H1 (cell line): Measurements from ENCODE around the gene OTOS. TPM values are rescaled to one million over a fixed set of nuclear protein-coding genes. Genes with fewer than 3 reads are reported as not detected.

ENCODE experiments used
- CTCF ChIA-PET: fragments of 300-600 bp; sonication (Branson Sonifier 250); formaldehyde crosslinking; loops from one replicate; lab custom pipeline; 2021; ENCODE audit not compliant: partially characterized antibody; lab: Charles Lee
- POLR2A ChIA-PET: fragments of 300-600 bp; sonication (Branson Sonifier 250); formaldehyde crosslinking; loops from one replicate; lab custom pipeline; 2021; ENCODE audit warnings: inconsistent platforms; ENCODE audit not compliant: partially characterized antibody; lab: Charles Lee
- DNase-seq, 2 experiments: peaks; one replicate each; pipeline versions ENCODE4 v3.0.0 to v3.0.0-alpha.2; 2010 to 2022; ENCODE audit warnings: low spot score in 2 of 2, low read depth in 1 of 2, mixed read lengths in 1 of 2
- FAIRE-seq: peaks from 2 replicates; lab custom pipeline; 2011; peaks lifted over from hg19 to GRCh38; lab: Jason Lieb, UNC
- H2AFZ ChIP-seq: 2 replicates; pipeline ENCODE4 v1.8.1; 2012; ENCODE audit warnings: low read length, inconsistent platforms
- H2AK5ac ChIP-seq: 2 replicates; pipeline ENCODE4 v1.6.1; 2013; ENCODE audit warnings: low read depth, low read length
- H2BK120ac ChIP-seq: replicated peaks from 2 replicates; pipeline ENCODE3; 2013; ENCODE audit warnings: low read depth, low read length, inconsistent platforms
- H2BK12ac ChIP-seq: 2 replicates; pipeline ENCODE4 v1.6.1; 2013; ENCODE audit warnings: low read depth, low read length
- H2BK15ac ChIP-seq: 2 replicates; pipeline ENCODE4 v1.6.1; 2013; ENCODE audit warnings: low read length
- H2BK20ac ChIP-seq: 2 replicates; pipeline ENCODE4 v1.6.1; 2013; ENCODE audit warnings: low read length
- H2BK5ac ChIP-seq: 2 replicates; pipeline ENCODE4 v1.6.1; 2013; ENCODE audit warnings: low read depth, low read length
- H3K14ac ChIP-seq: 2 replicates; pipeline ENCODE4 v1.6.1; 2013; ENCODE audit warnings: inconsistent platforms; ENCODE audit not compliant: insufficient read length
- H3K18ac ChIP-seq: 2 replicates; pipeline ENCODE4 v1.6.1; 2013; ENCODE audit warnings: low read length; ENCODE audit errors: extremely low read depth
- H3K23ac ChIP-seq: 2 replicates; pipeline ENCODE4 v1.6.1; 2013; ENCODE audit warnings: inconsistent platforms; ENCODE audit not compliant: insufficient read length
- H3K23me2 ChIP-seq: 2 replicates; pipeline ENCODE4 v1.6.1; 2013; ENCODE audit warnings: low read depth, low read length
- H3K27ac ChIP-seq: 2 replicates; pipeline ENCODE4 v1.6.1; 2011; ENCODE audit warnings: low read depth, low read length, inconsistent platforms
- H3K27me3 ChIP-seq, 4 experiments: replicated peaks in 1 of 4; 1 replicate in 1 of 4; 2 replicates in 3 of 4; pipeline versions ENCODE4 v1.6.1 to v1.8.1; 2011 to 2013; ENCODE audit warnings: low read length in 3 of 4, mild to moderate bottlenecking in 3 of 4, inconsistent platforms in 2 of 4, mixed read lengths in 2 of 4, moderate library complexity in 1 of 4; ENCODE audit not compliant: control insufficient read depth in 3 of 4, insufficient read depth in 3 of 4; ENCODE audit errors: extremely low read depth in 1 of 4
- H3K36me3 ChIP-seq, 4 experiments: 2 replicates each; pipeline versions ENCODE4 v1.6.1 to v1.8.1; 2011 to 2013; ENCODE audit warnings: mild to moderate bottlenecking in 4 of 4, low read length in 3 of 4, moderate library complexity in 2 of 4, control low read depth in 1 of 4, inconsistent platforms in 1 of 4; ENCODE audit not compliant: insufficient read depth in 4 of 4, control insufficient read depth in 2 of 4
- H3K4ac ChIP-seq: replicated peaks from 2 replicates; pipeline ENCODE3; 2013; ENCODE audit warnings: low read length, low read depth, mixed read lengths, inconsistent platforms; ENCODE audit not compliant: insufficient read length
- H3K4me1 ChIP-seq, 4 experiments: replicated peaks in 1 of 4; 1 replicate in 1 of 4; 2 replicates in 3 of 4; pipeline versions ENCODE4 v1.6.1 to v1.8.1; 2011 to 2013; ENCODE audit warnings: low read length in 3 of 4, inconsistent platforms in 2 of 4, mixed read lengths in 1 of 4; ENCODE audit not compliant: insufficient read depth in 4 of 4, control insufficient read depth in 3 of 4
- H3K4me2 ChIP-seq, 2 experiments: 2 replicates each; pipeline versions ENCODE4 v1.6.1 to v1.8.1; 2011 to 2013; ENCODE audit warnings: low read depth in 2 of 2, low read length in 2 of 2, control low read depth in 1 of 2, inconsistent platforms in 1 of 2, mild to moderate bottlenecking in 1 of 2; ENCODE audit not compliant: insufficient read depth in 1 of 2
- H3K4me3 ChIP-seq, 4 experiments: fragments of 200-600, 300-600 bp in 1 of 4; sonication (generic), shearing (Covaris generic), sonication (Bioruptor Twin) in 1 of 4; 2 replicates each; pipeline versions ENCODE4 v1.5.1 to v1.8.1; 2011 to 2016; ENCODE audit warnings: low read length in 4 of 4, low read depth in 3 of 4, control low read depth in 2 of 4, inconsistent platforms in 2 of 4, mild to moderate bottlenecking in 2 of 4, mixed read lengths in 1 of 4, moderate library complexity in 1 of 4; ENCODE audit not compliant: insufficient read depth in 2 of 4; ENCODE audit errors: extremely low read depth in 1 of 4
- H3K56ac ChIP-seq: replicated peaks from 2 replicates; pipeline ENCODE3; 2013; ENCODE audit warnings: low read depth, mild to moderate bottlenecking, mixed read lengths, low read length, inconsistent platforms; ENCODE audit not compliant: insufficient read length
- H3K79me1 ChIP-seq: 2 replicates; pipeline ENCODE4 v1.6.1; 2013; ENCODE audit warnings: low read depth, low read length, control low read depth
- H3K79me2 ChIP-seq, 2 experiments: 2 replicates each; pipeline versions ENCODE4 v1.6.1 to v1.8.1; 2012 to 2013; ENCODE audit warnings: low read length in 2 of 2, mild to moderate bottlenecking in 2 of 2, inconsistent platforms in 1 of 2; ENCODE audit not compliant: insufficient read depth in 2 of 2, control insufficient read depth in 1 of 2
- H3K9ac ChIP-seq, 4 experiments: replicated peaks in 1 of 4; 1 replicate in 1 of 4; 2 replicates in 3 of 4; pipeline versions ENCODE4 v1.6.1 to v1.8.1; 2011 to 2013; ENCODE audit warnings: low read depth in 3 of 4, low read length in 3 of 4, control low read depth in 2 of 4, mild to moderate bottlenecking in 2 of 4, moderate library complexity in 2 of 4, inconsistent platforms in 1 of 4; ENCODE audit errors: extremely low read depth in 1 of 4
- H3K9me3 ChIP-seq, 2 experiments: 2 replicates each; pipeline versions ENCODE4 v1.6.1 to v1.8.1; 2012 to 2013; ENCODE audit warnings: mild to moderate bottlenecking in 2 of 2, moderate library complexity in 2 of 2, control low read depth in 1 of 2, inconsistent platforms in 1 of 2, low read depth in 1 of 2, low read length in 1 of 2, mixed read lengths in 1 of 2; ENCODE audit not compliant: insufficient read depth in 2 of 2
- H4K20me1 ChIP-seq, 2 experiments: replicated peaks in 1 of 2; 2 replicates each; pipeline versions ENCODE3 to v1.8.1; 2011 to 2013; ENCODE audit warnings: inconsistent platforms in 2 of 2, low read length in 2 of 2, mild to moderate bottlenecking in 1 of 2; ENCODE audit not compliant: insufficient read depth in 2 of 2, control insufficient read depth in 1 of 2
- H4K5ac ChIP-seq: 2 replicates; pipeline ENCODE4 v1.6.1; 2013; ENCODE audit warnings: low read length, low read depth, mixed read lengths, inconsistent platforms; ENCODE audit not compliant: insufficient read length
- H4K8ac ChIP-seq: 2 replicates; pipeline ENCODE4 v1.8.0; 2013; ENCODE audit warnings: mild to moderate bottlenecking, moderate library complexity, low read length, inconsistent platforms; ENCODE audit not compliant: insufficient read depth; ENCODE audit errors: extremely low read depth
- H4K91ac ChIP-seq: replicated peaks from 2 replicates; pipeline ENCODE3; 2013; ENCODE audit warnings: low read length, mixed read lengths, inconsistent platforms; ENCODE audit not compliant: insufficient read length
- BACH1 ChIP-seq: IDR thresholded peaks from 2 replicates; pipeline ENCODE4 v1.6.1; 2012; ENCODE audit warnings: low read length, improper control_type of control experiment
- BCL11A ChIP-seq, 2 experiments: IDR thresholded peaks; one replicate each; pipeline ENCODE4 v1.6.1; 2011; ENCODE audit warnings: low read depth in 2 of 2, low read length in 2 of 2, mild to moderate bottlenecking in 2 of 2
- BRCA1 ChIP-seq: IDR thresholded peaks from 2 replicates; pipeline ENCODE4 v1.6.1; 2012; ENCODE audit warnings: low read depth, low read length, improper control_type of control experiment
- EP300 ChIP-seq, 2 experiments: IDR thresholded peaks; 1 replicate in 1 of 2; 2 replicates in 1 of 2; pipeline ENCODE4 v1.6.1; 2011 to 2012; ENCODE audit warnings: low read depth in 2 of 2, low read length in 2 of 2, mild to moderate bottlenecking in 2 of 2, borderline replicate concordance in 1 of 2, inconsistent platforms in 1 of 2, moderate library complexity in 1 of 2
- JUN ChIP-seq: IDR thresholded peaks from 2 replicates; pipeline ENCODE4 v1.6.1; 2011; ENCODE audit warnings: low read depth, mild to moderate bottlenecking, improper control_type of control experiment, low read length
- KDM5A ChIP-seq: fragments of 200-600 bp; IDR thresholded peaks from 2 replicates; pipeline ENCODE4 v1.7.1; 2012; ENCODE audit warnings: mild to moderate bottlenecking, low read length, inconsistent platforms, mixed read lengths
- MAFK ChIP-seq: IDR thresholded peaks from 2 replicates; pipeline ENCODE4 v1.6.1; 2012; ENCODE audit warnings: low read depth, mild to moderate bottlenecking, improper control_type of control experiment, low read length
- SRF ChIP-seq: IDR thresholded peaks from 2 replicates; pipeline ENCODE4 v1.6.1; 2011; ENCODE audit warnings: mild to moderate bottlenecking, low read depth, low read length, moderate library complexity
- TEAD4 ChIP-seq: IDR thresholded peaks from 2 replicates; pipeline ENCODE4 v1.6.1; 2012; ENCODE audit warnings: low read depth, low read length, inconsistent platforms, mixed read lengths
- WGBS, 2 experiments: shearing (Covaris generic) in 1 of 2; methylation state at CpG; one replicate each; pipeline versions ENCODE4 v1.1.6 to v1.1.7; 2013 to 2015; ENCODE audit warnings: low lambda C conversion rate in 2 of 2, mixed read lengths in 2 of 2, inconsistent platforms in 1 of 2, low coverage in 1 of 2, missing lambda C conversion rate in 1 of 2; ENCODE audit not compliant: insufficient replicate concordance in 2 of 2, insufficient coverage in 1 of 2, insufficient read length in 1 of 2; ENCODE audit errors: extremely low coverage in 1 of 2, missing lambda C conversion rate in 1 of 2; 5-methylcytosine and 5-hydroxymethylcytosine counted together
- polyA plus RNA-seq, 7 experiments: library from polyadenylated mRNA; depleted of rRNA in 3 of 7; stranded (reverse) in 5 of 7; unstranded in 2 of 7; fragments of >200 nt in 5 of 7; fragments of 200-250 nt in 2 of 7; gene quantifications; 1 replicate in 5 of 7; 2 replicates in 1 of 7; 4 replicates in 1 of 7; pipeline versions ENCODE4 v1.2.1 to v1.2.3, GENCODE V29; 2011 to 2013; ENCODE audit warnings: missing spikeins in 2 of 7, mixed read lengths in 2 of 7
- total RNA-seq: library from RNA; stranded (reverse); fragmentation: NEBNext Ultra II Directional; extraction: Animal tissue kit (Norgen Biotek cat#: 25700); gene quantifications from 2 replicates; pipeline ENCODE4 v1.2.1, GENCODE V29; 2021
- TF ChIP-seq, protein P1 (sequence below): IDR thresholded peaks from 2 replicates; pipeline ENCODE4 v1.6.1; 2012; ENCODE audit warnings: inconsistent platforms

Gene OTOS
- total and polyA plus RNA-seq, 2 of the 8 experiments (the other 6 are each of a cell fraction or from before 2014, with no cell fraction given), result 0.17 TPM; not detected in 1

DNA sequence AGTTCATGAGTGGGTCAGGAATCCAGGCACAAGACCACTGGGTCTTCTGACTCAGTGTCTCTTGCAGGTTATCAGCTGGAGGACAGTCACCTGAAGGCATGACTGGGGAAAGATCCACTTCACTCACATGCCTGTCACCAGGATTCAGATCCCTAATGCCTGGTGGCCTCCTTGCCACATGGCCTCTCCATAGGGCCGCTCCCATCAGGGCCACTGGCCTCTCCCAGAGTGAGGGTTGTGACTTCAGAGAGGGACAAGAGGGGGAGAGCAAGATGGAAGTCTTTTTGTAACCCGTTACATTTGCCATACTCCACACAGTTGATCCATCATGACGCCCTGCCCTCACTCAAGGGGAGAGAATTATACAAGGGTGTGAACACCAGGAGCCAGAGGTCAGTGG lies 13.0 kb upstream of the OTOS start:
- H3K4me1 ChIP-seq, result peaks cover 0 to 9% (median 0%) of the 10 kb centered on the region in 4 experiments; a peak in 4 of 7 replicates
- H3K27ac ChIP-seq, result no peak overlapping the region
- no peak overlapping the region for H2BK5ac ChIP-seq
- no peak overlapping the region for H4K8ac ChIP-seq
- no peaks in the 10 kb centered on the region for H3K9me3 ChIP-seq
- no peaks in the 10 kb centered on the region for H3K79me2 ChIP-seq
- no peak overlapping the region for H2BK120ac ChIP-seq
- no peaks in the 10 kb centered on the region for H3K23me2 ChIP-seq
- H3K18ac ChIP-seq, result no peak overlapping the region
- H3K79me1 ChIP-seq, result no peaks in the 10 kb centered on the region
- no peak overlapping the region for H3K9ac ChIP-seq
- 88% methylated on average over 3 of the region's 3 CpGs; no CpG with 5 or more reads in 1 of the 2 experiments for WGBS, 2 experiments
- no peak overlapping the region for H4K91ac ChIP-seq
- CTCF ChIA-PET, result no interaction called here
- H2BK12ac ChIP-seq, result no peak overlapping the region
- H4K20me1 ChIP-seq, result no peaks in the 10 kb centered on the region
- H3K23ac ChIP-seq, result no peak overlapping the region
- no peak overlapping the region for H4K5ac ChIP-seq
- FAIRE-seq, result no peak
- no peak overlapping the region for H3K4ac ChIP-seq
- no peak overlapping the region for H3K14ac ChIP-seq
- no peak overlapping the region for H3K4me2 ChIP-seq
- peaks cover 0 to 10% (median 4%) of the 10 kb centered on the region in 4 experiments; a peak in 3 of 7 replicates for H3K27me3 ChIP-seq
- no peak overlapping the region for H3K56ac ChIP-seq
- H2AFZ ChIP-seq, result no peak overlapping the region
- POLR2A ChIA-PET, result no interaction called here
- H3K4me3 ChIP-seq, result no peak overlapping the region
- no peak overlapping the region for H2BK20ac ChIP-seq
- no peaks in the 10 kb centered on the region for H3K36me3 ChIP-seq
- no peak overlapping the region for H2BK15ac ChIP-seq
- H2AK5ac ChIP-seq, result no peak overlapping the region
- DNase-seq, result no peak
- TF ChIP-seq BRCA1, result no peak
- no peak for TF ChIP-seq EP300 (IDR thresholded peaks at IDR 0.05; ENCODE audit: borderline replicate concordance in 1 of 2, low read depth in 2 of 2, low read length in 2 of 2)
- TF ChIP-seq, protein P1, sequence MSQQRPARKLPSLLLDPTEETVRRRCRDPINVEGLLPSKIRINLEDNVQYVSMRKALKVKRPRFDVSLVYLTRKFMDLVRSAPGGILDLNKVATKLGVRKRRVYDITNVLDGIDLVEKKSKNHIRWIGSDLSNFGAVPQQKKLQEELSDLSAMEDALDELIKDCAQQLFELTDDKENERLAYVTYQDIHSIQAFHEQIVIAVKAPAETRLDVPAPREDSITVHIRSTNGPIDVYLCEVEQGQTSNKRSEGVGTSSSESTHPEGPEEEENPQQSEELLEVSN, result no peak
- TF ChIP-seq MAFK, result no peak
- no peak for TF ChIP-seq TEAD4
- no peak for TF ChIP-seq BCL11A (IDR thresholded peaks at IDR 0.05; ENCODE audit: low read depth in 2 of 2, low read length in 2 of 2)
- TF ChIP-seq SRF, result no peak
- no peak for TF ChIP-seq KDM5A
- no peak for TF ChIP-seq JUN
- no peak for TF ChIP-seq BACH1
